Loucy (cell line): ENCODE data around the gene RPL39L.

Source experiments
- EZH2phosphoT487 ChIP-seq: fragments of 200-600 bp; IDR thresholded peaks from 2 replicates; pipeline ENCODE4 v1.6.1; 2018; ENCODE audit warnings: antibody characterized with exemption, mild to moderate bottlenecking, moderate library complexity, borderline replicate concordance
- TF ChIP-seq, protein P1 (sequence below): fragments of 200-600 bp; sonication (generic); conservative IDR thresholded peaks from 2 replicates; pipeline ENCODE4 v1.5.1; 2014; ENCODE audit warnings: mild to moderate bottlenecking, antibody characterized with exemption, low read length

- TF ChIP-seq, protein P1, sequence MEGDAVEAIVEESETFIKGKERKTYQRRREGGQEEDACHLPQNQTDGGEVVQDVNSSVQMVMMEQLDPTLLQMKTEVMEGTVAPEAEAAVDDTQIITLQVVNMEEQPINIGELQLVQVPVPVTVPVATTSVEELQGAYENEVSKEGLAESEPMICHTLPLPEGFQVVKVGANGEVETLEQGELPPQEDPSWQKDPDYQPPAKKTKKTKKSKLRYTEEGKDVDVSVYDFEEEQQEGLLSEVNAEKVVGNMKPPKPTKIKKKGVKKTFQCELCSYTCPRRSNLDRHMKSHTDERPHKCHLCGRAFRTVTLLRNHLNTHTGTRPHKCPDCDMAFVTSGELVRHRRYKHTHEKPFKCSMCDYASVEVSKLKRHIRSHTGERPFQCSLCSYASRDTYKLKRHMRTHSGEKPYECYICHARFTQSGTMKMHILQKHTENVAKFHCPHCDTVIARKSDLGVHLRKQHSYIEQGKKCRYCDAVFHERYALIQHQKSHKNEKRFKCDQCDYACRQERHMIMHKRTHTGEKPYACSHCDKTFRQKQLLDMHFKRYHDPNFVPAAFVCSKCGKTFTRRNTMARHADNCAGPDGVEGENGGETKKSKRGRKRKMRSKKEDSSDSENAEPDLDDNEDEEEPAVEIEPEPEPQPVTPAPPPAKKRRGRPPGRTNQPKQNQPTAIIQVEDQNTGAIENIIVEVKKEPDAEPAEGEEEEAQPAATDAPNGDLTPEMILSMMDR = no peak
- TF ChIP-seq EZH2phosphoT487 = no peak
Observed at GRCh38 chr3:187072102-187072501, 67.2 kb downstream of the RPL39L start.
